Vagina (tissue), 2 donors: ENCODE data around the gene ADPGK.

Experiments used
- CTCF ChIP-seq, 3 experiments: fragments of 450-650 bp in 2 of 3; fragments of 200-600 bp in 1 of 3; sonication (generic) in 1 of 3; IDR thresholded peaks; one replicate each; pipeline ENCODE4 v1.5.1; 2017 to 2019; ENCODE audit warnings: antibody characterized with exemption in 3 of 3, mild to moderate bottlenecking in 2 of 3, moderate library complexity in 2 of 3
- POLR2A ChIP-seq, 2 donors: fragments of 450-650 bp; IDR thresholded peaks; one replicate each; pipeline ENCODE4 v1.6.1; 2017; ENCODE audit warnings: antibody characterized with exemption in 2 of 2, mild to moderate bottlenecking in 2 of 2, moderate library complexity in 2 of 2
- POLR2AphosphoS5 ChIP-seq, 2 donors: sonication (generic); formaldehyde crosslinking; IDR thresholded peaks; one replicate each; pipeline ENCODE4 v1.9.0; 2017; ENCODE audit warnings: antibody characterized with exemption in 2 of 2, mild to moderate bottlenecking in 2 of 2, low read depth in 1 of 2; ENCODE audit not compliant: insufficient read depth in 1 of 2

DNA sequence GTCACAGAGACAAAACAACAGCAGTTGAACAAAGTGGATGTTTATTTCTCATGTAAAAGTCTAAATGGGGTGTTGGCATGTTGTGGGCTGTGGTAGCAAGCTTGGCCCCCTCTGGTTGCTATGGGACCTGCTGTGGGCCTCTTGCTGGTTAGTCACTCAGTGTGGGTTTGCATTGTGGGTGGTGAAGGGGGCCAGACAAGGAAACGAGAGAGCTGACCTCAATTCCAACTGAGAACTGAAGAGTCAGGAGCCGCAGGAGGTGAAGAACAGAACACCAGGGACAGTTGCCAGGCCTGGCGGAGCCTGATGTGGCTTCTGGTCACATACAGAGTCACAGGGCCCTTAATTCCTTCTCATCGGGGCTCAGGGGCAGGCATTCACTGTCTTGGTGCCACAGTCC lies 1.9 kb upstream of the ADPGK start:
- TF ChIP-seq CTCF (IDR thresholded peaks at IDR 0.05) (no peak), POLR2A (IDR thresholded peaks at IDR 0.05) (no peak), POLR2AphosphoS5 (IDR thresholded peaks at IDR 0.05; ENCODE audit: insufficient read depth in 1 of 2, low read depth in 1 of 2) (no peak)
